Measurements from ENCODE around the gene NSL1. TPM values are rescaled to one million over a fixed set of nuclear protein-coding genes. Genes with fewer than 3 reads are reported as not detected.
A peak's percentile ranks its signal among the peaks of the same experiment; 100 is the strongest.

The NSL1 gene
- total and polyA plus RNA-seq, 2 donors (not counting 1 experiment from before 2014, with no cell fraction given) = 21.4 to 24.4 TPM

- Histone ChIP-seq H3K9ac (ENCODE audit: insufficient read depth, low read length) (no peak overlapping the region), H2AFZ (ENCODE audit: low read length) (no peak overlapping the region), H3K4me3 (replicated peaks in 1 of 4; ENCODE audit: control extremely low read depth in 1 of 4, insufficient read depth in 1 of 4, low read depth in 3 of 4, low read length in 4 of 4) (no peak overlapping the region), H3K27me3 (ENCODE audit: control insufficient read depth, insufficient read depth, low read length) (no peaks in the 10 kb centered on the region), H3K27ac (ENCODE audit: insufficient read depth, low read length) (no peak overlapping the region), H4K20me1 (ENCODE audit: control insufficient read depth, extremely low read depth, insufficient read depth, low read length) (no peaks in the 10 kb centered on the region), H3K4me1 (ENCODE audit: control insufficient read depth, extremely low read depth, insufficient read depth, low read length) (no peaks in the 10 kb centered on the region), H3K9me3 (ENCODE audit: control insufficient read depth, insufficient read depth, low read depth, low read length) (no peaks in the 10 kb centered on the region), H3K79me2 (ENCODE audit: control insufficient read depth, insufficient read depth, low read length) (no peaks in the 10 kb centered on the region), H3K36me3 (ENCODE audit: control insufficient read depth, insufficient read depth, low read length) (no peaks in the 10 kb centered on the region), H3K4me2 (ENCODE audit: extremely low read depth, insufficient read depth, low read length) (no peak overlapping the region)
- peak in 1 of 2 donors; percentile 53 for DNase-seq (ENCODE audit: low read depth in 2 of 2)
- peak; percentile 30 to 42 for TF ChIP-seq CTCF (conservative IDR thresholded peaks at IDR 0.05 in 1 of 2, IDR thresholded peaks at IDR 0.05 in 1 of 2; ENCODE audit: low read depth in 1 of 2, low read length in 2 of 2)
- no peak for TF ChIP-seq EZH2 (IDR thresholded peaks at IDR 0.05; ENCODE audit: low read length, missing control alignments)
Observed at GRCh38 chr1:212718499-212718898, 73.1 kb downstream of the NSL1 start.

GRCh38 chr1:212716161-212716560, 75.4 kb downstream of the NSL1 start:
- TF ChIP-seq EZH2 (IDR thresholded peaks at IDR 0.05; ENCODE audit: low read length, missing control alignments) = no peak
- TF ChIP-seq CTCF (conservative IDR thresholded peaks at IDR 0.05 in 1 of 2, IDR thresholded peaks at IDR 0.05 in 1 of 2; ENCODE audit: low read depth in 1 of 2, low read length in 2 of 2) = no peak
- no peaks in the 10 kb centered on the region for H3K4me1 ChIP-seq (ENCODE audit: control insufficient read depth, extremely low read depth, insufficient read depth, low read length)

GRCh38 chr1:212713465-212714136, 78.0 kb downstream of the NSL1 start:
- H4K20me1 ChIP-seq (ENCODE audit: control insufficient read depth, extremely low read depth, insufficient read depth, low read length) = no peaks in the 10 kb centered on the region
- TF ChIP-seq CTCF (conservative IDR thresholded peaks at IDR 0.05 in 1 of 2, IDR thresholded peaks at IDR 0.05 in 1 of 2; ENCODE audit: low read depth in 1 of 2, low read length in 2 of 2) (no peak), EZH2 (IDR thresholded peaks at IDR 0.05; ENCODE audit: low read length, missing control alignments) (no peak)
- no peak overlapping the region for H2AFZ ChIP-seq (ENCODE audit: low read length)
- H3K36me3 ChIP-seq (ENCODE audit: control insufficient read depth, insufficient read depth, low read length) = no peaks in the 10 kb centered on the region
- H3K4me1 ChIP-seq (ENCODE audit: control insufficient read depth, extremely low read depth, insufficient read depth, low read length) = no peaks in the 10 kb centered on the region
- no peak overlapping the region for H3K27ac ChIP-seq (ENCODE audit: insufficient read depth, low read length)
- no peaks in the 10 kb centered on the region for H3K79me2 ChIP-seq (ENCODE audit: control insufficient read depth, insufficient read depth, low read length)
- no peaks in the 10 kb centered on the region for H3K9me3 ChIP-seq (ENCODE audit: control insufficient read depth, insufficient read depth, low read depth, low read length)
- no peak for DNase-seq (ENCODE audit: low read depth in 2 of 2)
- no peaks in the 10 kb centered on the region for H3K27me3 ChIP-seq (ENCODE audit: control insufficient read depth, insufficient read depth, low read length)
- H3K9ac ChIP-seq (ENCODE audit: insufficient read depth, low read length) = no peak overlapping the region
- no peak overlapping the region for H3K4me2 ChIP-seq (ENCODE audit: extremely low read depth, insufficient read depth, low read length)
- no peak overlapping the region for H3K4me3 ChIP-seq (replicated peaks in 1 of 4; ENCODE audit: control extremely low read depth in 1 of 4, insufficient read depth in 1 of 4, low read depth in 3 of 4, low read length in 4 of 4)

More at GRCh38 chr1:212716161-212716560, 75.4 kb downstream of the NSL1 start:
- no peaks in the 10 kb centered on the region for H4K20me1 ChIP-seq (ENCODE audit: control insufficient read depth, extremely low read depth, insufficient read depth, low read length)
- DNase-seq (ENCODE audit: low read depth in 2 of 2) = no peak
- H3K79me2 ChIP-seq (ENCODE audit: control insufficient read depth, insufficient read depth, low read length) = no peaks in the 10 kb centered on the region
- no peak overlapping the region for H3K4me3 ChIP-seq (replicated peaks in 1 of 4; ENCODE audit: control extremely low read depth in 1 of 4, insufficient read depth in 1 of 4, low read depth in 3 of 4, low read length in 4 of 4)
- no peak overlapping the region for H2AFZ ChIP-seq (ENCODE audit: low read length)
- no peak overlapping the region for H3K9ac ChIP-seq (ENCODE audit: insufficient read depth, low read length)
- no peaks in the 10 kb centered on the region for H3K27me3 ChIP-seq (ENCODE audit: control insufficient read depth, insufficient read depth, low read length)
- no peaks in the 10 kb centered on the region for H3K36me3 ChIP-seq (ENCODE audit: control insufficient read depth, insufficient read depth, low read length)
- H3K9me3 ChIP-seq (ENCODE audit: control insufficient read depth, insufficient read depth, low read depth, low read length) = no peaks in the 10 kb centered on the region
- H3K27ac ChIP-seq (ENCODE audit: insufficient read depth, low read length) = no peak overlapping the region
- no peak overlapping the region for H3K4me2 ChIP-seq (ENCODE audit: extremely low read depth, insufficient read depth, low read length)

Measured in fibroblast of lung (primary cell).